ENCODE measurements around the gene NF1.

DNA sequence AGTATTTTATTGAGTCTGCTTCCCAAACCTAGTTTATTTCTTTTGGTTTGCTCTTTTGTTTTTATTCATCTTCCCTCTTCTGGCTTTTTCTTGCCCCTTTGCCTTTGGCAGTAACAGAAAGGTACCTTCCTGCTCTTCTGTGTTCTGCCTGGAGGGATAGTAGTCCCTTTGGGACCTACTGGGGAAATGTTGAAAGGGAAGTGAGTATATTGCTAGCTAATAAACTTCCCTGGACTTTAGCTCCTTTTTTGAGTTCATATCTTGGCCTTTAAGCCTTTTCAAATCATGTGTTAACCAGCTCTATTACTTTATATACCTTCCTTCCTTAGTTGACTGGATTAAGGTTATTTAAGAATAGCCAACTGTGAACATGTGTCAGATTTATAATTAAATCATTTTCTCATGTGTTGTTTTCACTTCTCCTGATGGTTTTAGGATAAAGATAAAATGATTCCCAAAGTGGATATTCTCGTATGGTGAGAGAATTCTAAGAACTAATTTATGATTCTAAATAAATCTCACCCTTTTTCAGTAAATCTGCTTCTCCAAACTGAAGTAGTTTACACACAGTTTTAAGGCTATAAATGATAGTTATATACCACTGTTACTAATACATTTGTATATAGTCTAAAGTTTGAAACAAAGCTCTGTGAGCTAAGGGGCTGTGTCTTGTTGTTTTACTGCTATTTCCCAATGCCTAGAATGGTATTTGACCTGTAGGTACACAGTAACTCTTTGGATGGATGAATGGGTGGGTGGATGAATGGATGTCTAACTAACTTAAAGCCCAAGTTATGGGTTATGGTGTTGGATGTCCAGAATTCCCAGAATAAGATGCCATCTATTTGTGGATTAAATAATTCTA is 156.6 kb downstream of the NF1 start:
- TF ChIP-seq, protein P1, sequence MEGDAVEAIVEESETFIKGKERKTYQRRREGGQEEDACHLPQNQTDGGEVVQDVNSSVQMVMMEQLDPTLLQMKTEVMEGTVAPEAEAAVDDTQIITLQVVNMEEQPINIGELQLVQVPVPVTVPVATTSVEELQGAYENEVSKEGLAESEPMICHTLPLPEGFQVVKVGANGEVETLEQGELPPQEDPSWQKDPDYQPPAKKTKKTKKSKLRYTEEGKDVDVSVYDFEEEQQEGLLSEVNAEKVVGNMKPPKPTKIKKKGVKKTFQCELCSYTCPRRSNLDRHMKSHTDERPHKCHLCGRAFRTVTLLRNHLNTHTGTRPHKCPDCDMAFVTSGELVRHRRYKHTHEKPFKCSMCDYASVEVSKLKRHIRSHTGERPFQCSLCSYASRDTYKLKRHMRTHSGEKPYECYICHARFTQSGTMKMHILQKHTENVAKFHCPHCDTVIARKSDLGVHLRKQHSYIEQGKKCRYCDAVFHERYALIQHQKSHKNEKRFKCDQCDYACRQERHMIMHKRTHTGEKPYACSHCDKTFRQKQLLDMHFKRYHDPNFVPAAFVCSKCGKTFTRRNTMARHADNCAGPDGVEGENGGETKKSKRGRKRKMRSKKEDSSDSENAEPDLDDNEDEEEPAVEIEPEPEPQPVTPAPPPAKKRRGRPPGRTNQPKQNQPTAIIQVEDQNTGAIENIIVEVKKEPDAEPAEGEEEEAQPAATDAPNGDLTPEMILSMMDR (IDR thresholded peaks at IDR 0.05; ENCODE audit: insufficient read depth, low read length, poor library complexity, severe bottlenecking) = no peak
- no peak for TF ChIP-seq EZH2phosphoT487 (conservative IDR thresholded peaks at IDR 0.05; ENCODE audit: low read length)

Measured in SU-DHL-6 (cell line).